HG03108 (cell line): ENCODE measurements around the gene HSF5.

Experiments
- ATAC-seq: cut with Tn5 transposase; IDR thresholded peaks from one replicate; pipeline ENCODE4 v1.9.1; 2021; ENCODE audit warnings: moderate library complexity; ENCODE audit not compliant: unreplicated experiment

HSF5 gene

GRCh38 chr17:58388302-58389190 is 99.7 kb downstream of the HSF5 start:
- ATAC-seq: no peak

GRCh38 chr17:58387834-58388233 is 100.4 kb downstream of the HSF5 start:
- ATAC-seq: no peak

- no peak for ATAC-seq
Observed at GRCh38 chr17:58386708-58387107, 101.5 kb downstream of the HSF5 start.

- ATAC-seq: no peak
Observed at GRCh38 chr17:58385359-58385899, 102.8 kb downstream of the HSF5 start.

GRCh38 chr17:58384897-58385296 is 103.3 kb downstream of the HSF5 start:
- ATAC-seq: no peak

GRCh38 chr17:58383892-58384462 is 104.2 kb downstream of the HSF5 start:
- no peak for ATAC-seq

- no peak for ATAC-seq
Observed at GRCh38 chr17:58382872-58383242, 105.4 kb downstream of the HSF5 start.

GRCh38 chr17:58382108-58382871 is 105.9 kb downstream of the HSF5 start:
- peak; percentile 69 for ATAC-seq

- no peak for ATAC-seq
Observed at GRCh38 chr17:58381124-58382035, 106.8 kb downstream of the HSF5 start.

GRCh38 chr17:58380207-58381123 is 107.7 kb downstream of the HSF5 start:
- no peak for ATAC-seq

- ATAC-seq: no peak
Observed at GRCh38 chr17:58379511-58379824, 108.7 kb downstream of the HSF5 start.

- no peak for ATAC-seq
Observed at GRCh38 chr17:58378733-58379510, 109.3 kb downstream of the HSF5 start.

GRCh38 chr17:58377661-58378060 is 110.5 kb downstream of the HSF5 start:
- ATAC-seq: no peak

- no peak for ATAC-seq
Observed at GRCh38 chr17:58377093-58377601, 111.1 kb downstream of the HSF5 start.

GRCh38 chr17:58376472-58377000 is 111.7 kb downstream of the HSF5 start:
- ATAC-seq: no peak

GRCh38 chr17:58375811-58376210 is 112.4 kb downstream of the HSF5 start:
- ATAC-seq: no peak

GRCh38 chr17:58375256-58375655 is 113.0 kb downstream of the HSF5 start:
- no peak for ATAC-seq

- no peak for ATAC-seq
Observed at GRCh38 chr17:58373923-58374322, 114.3 kb downstream of the HSF5 start.
